ENCODE data around the gene APBA1.

APBA1 gene

GRCh38 chr9:69532396-69532795 is 139.8 kb downstream of the APBA1 start:
- FAIRE-seq: no peak
- no peak for TF ChIP-seq POU2F2 (IDR thresholded peaks at IDR 0.05; ENCODE audit: low read depth, low read length)
- no peak for TF ChIP-seq POLR2AphosphoS5 (IDR thresholded peaks at IDR 0.05; ENCODE audit: low read depth, low read length)
- TF ChIP-seq PAX5 (IDR thresholded peaks at IDR 0.05; ENCODE audit: insufficient read depth, low read length, severe bottlenecking): no peak
- no peak for TF ChIP-seq SPI1 (IDR thresholded peaks at IDR 0.05; ENCODE audit: low read depth, low read length)
- no peak for TF ChIP-seq TAF1 (IDR thresholded peaks at IDR 0.05; ENCODE audit: low read depth, low read length)
- no peak for TF ChIP-seq POLR2A (IDR thresholded peaks at IDR 0.05; ENCODE audit: low read depth, low read length)
- no peak for DNase-seq (ENCODE audit: insufficient read length, low spot score)

GRCh38 chr9:69527454-69527853 is 144.7 kb downstream of the APBA1 start:
- TF ChIP-seq PAX5 (IDR thresholded peaks at IDR 0.05; ENCODE audit: insufficient read depth, low read length, severe bottlenecking) (no peak), SPI1 (IDR thresholded peaks at IDR 0.05; ENCODE audit: low read depth, low read length) (no peak), TAF1 (IDR thresholded peaks at IDR 0.05; ENCODE audit: low read depth, low read length) (no peak), POLR2AphosphoS5 (IDR thresholded peaks at IDR 0.05; ENCODE audit: low read depth, low read length) (no peak)
- FAIRE-seq (no peak), DNase-seq (ENCODE audit: insufficient read length, low spot score) (no peak)

GRCh38 chr9:69526699-69527098 is 145.5 kb downstream of the APBA1 start:
- FAIRE-seq (no peak), DNase-seq (ENCODE audit: insufficient read length, low spot score) (no peak)
- TF ChIP-seq POLR2AphosphoS5 (IDR thresholded peaks at IDR 0.05; ENCODE audit: low read depth, low read length): no peak
- TF ChIP-seq SPI1 (IDR thresholded peaks at IDR 0.05; ENCODE audit: low read depth, low read length): no peak
- no peak for TF ChIP-seq TAF1 (IDR thresholded peaks at IDR 0.05; ENCODE audit: low read depth, low read length)
- TF ChIP-seq POU2F2 (IDR thresholded peaks at IDR 0.05; ENCODE audit: low read depth, low read length): no peak
- no peak for TF ChIP-seq PAX5 (IDR thresholded peaks at IDR 0.05; ENCODE audit: insufficient read depth, low read length, severe bottlenecking)
- TF ChIP-seq POLR2A (IDR thresholded peaks at IDR 0.05; ENCODE audit: low read depth, low read length): no peak

GRCh38 chr9:69519470-69520240 is 152.5 kb downstream of the APBA1 start:
- no peak for FAIRE-seq
- TF ChIP-seq POLR2AphosphoS5 (IDR thresholded peaks at IDR 0.05; ENCODE audit: low read depth, low read length) (no peak), TAF1 (IDR thresholded peaks at IDR 0.05; ENCODE audit: low read depth, low read length) (no peak), POLR2A (IDR thresholded peaks at IDR 0.05; ENCODE audit: low read depth, low read length) (no peak), PAX5 (IDR thresholded peaks at IDR 0.05; ENCODE audit: insufficient read depth, low read length, severe bottlenecking) (no peak), POU2F2 (IDR thresholded peaks at IDR 0.05; ENCODE audit: low read depth, low read length) (no peak), SPI1 (IDR thresholded peaks at IDR 0.05; ENCODE audit: low read depth, low read length) (no peak)
- no peak for DNase-seq (ENCODE audit: insufficient read length, low spot score)

- DNase-seq (ENCODE audit: insufficient read length, low spot score): no peak
- TF ChIP-seq PAX5 (IDR thresholded peaks at IDR 0.05; ENCODE audit: insufficient read depth, low read length, severe bottlenecking) (no peak), SPI1 (IDR thresholded peaks at IDR 0.05; ENCODE audit: low read depth, low read length) (no peak), POLR2A (IDR thresholded peaks at IDR 0.05; ENCODE audit: low read depth, low read length) (no peak), TAF1 (IDR thresholded peaks at IDR 0.05; ENCODE audit: low read depth, low read length) (no peak)
- FAIRE-seq: no peak
These were observed 155.5 kb downstream of the APBA1 start for GRCh38 chr9:69516353-69517322.

GRCh38 chr9:69515810-69516209 is 156.4 kb downstream of the APBA1 start:
- TF ChIP-seq SPI1 (IDR thresholded peaks at IDR 0.05; ENCODE audit: low read depth, low read length) (no peak), PAX5 (IDR thresholded peaks at IDR 0.05; ENCODE audit: insufficient read depth, low read length, severe bottlenecking) (no peak), POLR2A (IDR thresholded peaks at IDR 0.05; ENCODE audit: low read depth, low read length) (no peak)
- no peak for FAIRE-seq
- no peak for DNase-seq (ENCODE audit: insufficient read length, low spot score)

- TF ChIP-seq POLR2AphosphoS5 (IDR thresholded peaks at IDR 0.05; ENCODE audit: low read depth, low read length): no peak
- no peak for TF ChIP-seq PAX5 (IDR thresholded peaks at IDR 0.05; ENCODE audit: insufficient read depth, low read length, severe bottlenecking)
- TF ChIP-seq POLR2A (IDR thresholded peaks at IDR 0.05; ENCODE audit: low read depth, low read length): no peak
- no peak for TF ChIP-seq SPI1 (IDR thresholded peaks at IDR 0.05; ENCODE audit: low read depth, low read length)
- no peak for TF ChIP-seq TAF1 (IDR thresholded peaks at IDR 0.05; ENCODE audit: low read depth, low read length)
- no peak for TF ChIP-seq POU2F2 (IDR thresholded peaks at IDR 0.05; ENCODE audit: low read depth, low read length)
- no peak for FAIRE-seq
- no peak for DNase-seq (ENCODE audit: insufficient read length, low spot score)
These were observed 158.9 kb downstream of the APBA1 start for GRCh38 chr9:69513141-69513820.

GRCh38 chr9:69504058-69504457 is 168.1 kb downstream of the APBA1 start:
- DNase-seq (ENCODE audit: insufficient read length, low spot score): no peak
- no peak for TF ChIP-seq TAF1 (IDR thresholded peaks at IDR 0.05; ENCODE audit: low read depth, low read length)
- no peak for TF ChIP-seq POLR2A (IDR thresholded peaks at IDR 0.05; ENCODE audit: low read depth, low read length)
- no peak for TF ChIP-seq SPI1 (IDR thresholded peaks at IDR 0.05; ENCODE audit: low read depth, low read length)
- no peak for TF ChIP-seq POLR2AphosphoS5 (IDR thresholded peaks at IDR 0.05; ENCODE audit: low read depth, low read length)
- no peak for TF ChIP-seq PAX5 (IDR thresholded peaks at IDR 0.05; ENCODE audit: insufficient read depth, low read length, severe bottlenecking)
- no peak for TF ChIP-seq POU2F2 (IDR thresholded peaks at IDR 0.05; ENCODE audit: low read depth, low read length)
- no peak for FAIRE-seq
